ENCODE measurements around the gene GDA.

The GDA gene

DNA sequence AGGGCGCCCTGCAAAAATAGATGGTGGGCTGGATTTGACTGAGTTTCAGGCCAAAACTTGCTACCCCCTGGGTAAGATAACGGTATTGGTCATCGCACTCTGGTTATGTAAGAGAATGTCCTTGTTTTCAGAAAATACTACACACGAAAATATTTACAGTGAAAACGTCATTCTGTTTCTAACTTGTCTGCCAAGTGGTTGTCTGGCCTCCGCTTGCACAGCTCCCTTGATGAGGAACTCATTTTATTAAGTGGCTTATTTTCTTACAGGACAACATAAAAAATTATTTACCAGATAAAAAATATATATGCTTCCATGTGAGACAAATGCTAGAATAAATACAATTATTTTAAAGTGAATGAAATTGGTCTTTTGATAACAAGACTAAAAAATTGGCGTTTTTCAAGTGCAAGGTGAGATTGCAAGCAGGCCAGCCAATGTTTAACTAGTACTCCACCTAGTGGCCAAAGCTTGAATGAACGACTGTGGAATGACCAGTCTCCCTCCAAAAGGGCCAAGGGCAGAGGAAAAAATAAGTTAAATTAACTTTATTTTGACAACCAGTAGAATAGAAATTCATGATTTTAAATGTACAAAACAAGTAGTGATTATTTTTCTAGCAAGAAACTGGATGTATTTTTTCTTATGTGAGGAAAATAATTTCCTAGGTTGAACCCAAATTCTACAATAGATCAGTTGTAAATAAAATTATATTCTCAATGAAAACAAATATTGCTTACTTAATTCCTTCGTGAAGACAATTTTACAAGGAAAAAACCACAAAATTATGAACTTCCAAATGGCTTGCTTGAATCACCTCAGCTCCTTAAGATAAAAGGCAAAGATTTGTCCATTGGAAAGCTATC, 122.6 kb downstream of the GDA start:
- no peak overlapping the region for H3K27ac ChIP-seq
- DNase-seq (ENCODE audit: low spot score), result no peak
- H3K4me3 ChIP-seq, result no peak overlapping the region
- TF ChIP-seq, protein P1, sequence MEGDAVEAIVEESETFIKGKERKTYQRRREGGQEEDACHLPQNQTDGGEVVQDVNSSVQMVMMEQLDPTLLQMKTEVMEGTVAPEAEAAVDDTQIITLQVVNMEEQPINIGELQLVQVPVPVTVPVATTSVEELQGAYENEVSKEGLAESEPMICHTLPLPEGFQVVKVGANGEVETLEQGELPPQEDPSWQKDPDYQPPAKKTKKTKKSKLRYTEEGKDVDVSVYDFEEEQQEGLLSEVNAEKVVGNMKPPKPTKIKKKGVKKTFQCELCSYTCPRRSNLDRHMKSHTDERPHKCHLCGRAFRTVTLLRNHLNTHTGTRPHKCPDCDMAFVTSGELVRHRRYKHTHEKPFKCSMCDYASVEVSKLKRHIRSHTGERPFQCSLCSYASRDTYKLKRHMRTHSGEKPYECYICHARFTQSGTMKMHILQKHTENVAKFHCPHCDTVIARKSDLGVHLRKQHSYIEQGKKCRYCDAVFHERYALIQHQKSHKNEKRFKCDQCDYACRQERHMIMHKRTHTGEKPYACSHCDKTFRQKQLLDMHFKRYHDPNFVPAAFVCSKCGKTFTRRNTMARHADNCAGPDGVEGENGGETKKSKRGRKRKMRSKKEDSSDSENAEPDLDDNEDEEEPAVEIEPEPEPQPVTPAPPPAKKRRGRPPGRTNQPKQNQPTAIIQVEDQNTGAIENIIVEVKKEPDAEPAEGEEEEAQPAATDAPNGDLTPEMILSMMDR (IDR thresholded peaks at IDR 0.05), result peak; percentile 69

DNA sequence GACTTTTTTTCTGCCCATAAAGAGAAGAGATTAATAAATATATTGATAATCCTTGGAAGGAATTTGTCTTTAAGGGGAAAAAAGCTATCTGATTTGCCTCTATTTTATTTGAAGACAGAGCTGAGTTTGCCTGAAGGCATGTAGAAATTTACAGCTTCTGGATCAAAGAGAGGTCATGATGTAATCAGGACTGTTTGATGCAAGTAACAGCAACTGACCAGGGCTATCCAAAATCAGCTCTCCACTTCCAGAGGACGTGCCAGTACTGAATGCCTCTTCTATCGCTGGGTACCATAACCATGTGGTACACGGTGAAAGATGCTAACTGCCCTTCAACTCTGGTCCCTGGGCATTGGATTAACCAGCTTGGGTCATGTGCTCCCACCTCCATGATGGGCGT, 125.2 kb downstream of the GDA start:
- TF ChIP-seq, protein P1 (IDR thresholded peaks at IDR 0.05), result no peak
- no peak for DNase-seq (ENCODE audit: low spot score)
- no peak overlapping the region for H3K27ac ChIP-seq

DNA sequence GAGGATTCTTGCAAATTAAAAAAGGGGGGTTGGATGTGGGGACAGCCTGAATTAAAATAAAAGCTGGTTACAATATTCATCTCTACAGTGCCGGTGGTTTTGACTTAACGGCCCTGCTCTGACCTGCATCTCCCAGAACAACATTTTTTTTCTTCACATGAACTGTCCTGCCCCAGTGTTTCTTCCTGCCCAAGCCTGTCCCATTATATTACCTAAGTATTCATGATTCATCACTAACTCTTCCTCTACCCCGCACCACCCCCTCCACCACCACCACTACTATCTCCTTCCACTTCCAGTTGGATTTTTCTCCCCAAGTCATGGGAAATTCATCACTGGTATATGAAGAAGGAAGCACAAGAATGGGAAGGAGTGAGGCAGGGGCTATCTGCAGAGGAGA, 125.7 kb downstream of the GDA start:
- DNase-seq (ENCODE audit: low spot score), result no peak
- TF ChIP-seq, protein P1 (IDR thresholded peaks at IDR 0.05), result no peak
- no peak overlapping the region for H3K27ac ChIP-seq
- no peak overlapping the region for H3K4me3 ChIP-seq

More for the DNA sequence above, 125.2 kb downstream of the GDA start:
- H3K4me3 ChIP-seq, result no peak overlapping the region

GRCh38 chr9:72276429-72276828, 127.2 kb downstream of the GDA start:
- H3K27ac ChIP-seq, result no peak overlapping the region
- H3K4me3 ChIP-seq, result no peak overlapping the region
- TF ChIP-seq, protein P1 (IDR thresholded peaks at IDR 0.05), result no peak
- DNase-seq (ENCODE audit: low spot score), result no peak

- no peak for DNase-seq (ENCODE audit: low spot score)
- Histone ChIP-seq H3K4me3 (no peak overlapping the region), H3K27ac (no peak overlapping the region)
- TF ChIP-seq, protein P1 (IDR thresholded peaks at IDR 0.05), result no peak
Measured at GRCh38 chr9:72278959-72279358, 129.7 kb downstream of the GDA start.

DNA sequence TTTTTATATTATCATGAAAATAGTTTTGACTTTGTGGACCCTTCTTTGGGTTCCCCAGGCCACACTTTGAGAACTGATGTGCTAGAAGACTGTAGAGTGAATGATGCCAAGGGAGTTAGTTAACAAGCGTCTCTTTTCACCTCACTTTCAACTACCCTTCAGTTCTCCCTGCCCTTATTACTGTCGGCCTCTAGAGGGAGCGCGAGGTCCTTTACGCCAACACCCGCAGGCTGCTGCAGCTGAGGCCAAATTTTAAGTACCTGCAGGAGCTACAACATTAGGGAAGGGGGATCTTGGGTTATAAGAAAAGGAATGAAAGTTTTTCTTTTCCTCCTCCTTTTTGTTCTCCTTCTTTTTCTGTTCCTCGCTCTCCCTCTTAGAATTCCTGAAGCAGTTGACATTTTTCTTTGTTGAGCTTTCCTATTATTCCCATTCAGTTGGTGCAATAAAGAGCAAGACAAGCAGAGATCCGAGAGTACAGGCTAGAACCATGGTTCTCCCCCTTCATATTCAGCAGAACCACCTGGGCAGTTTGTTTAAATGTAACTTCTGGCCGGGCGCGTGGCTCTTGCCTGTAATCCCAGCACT, 131.8 kb downstream of the GDA start:
- no peak overlapping the region for H3K4me3 ChIP-seq
- H3K27ac ChIP-seq, result no peak overlapping the region
- no peak for DNase-seq (ENCODE audit: low spot score)
- TF ChIP-seq, protein P1 (IDR thresholded peaks at IDR 0.05), result peak; percentile 92

DNA sequence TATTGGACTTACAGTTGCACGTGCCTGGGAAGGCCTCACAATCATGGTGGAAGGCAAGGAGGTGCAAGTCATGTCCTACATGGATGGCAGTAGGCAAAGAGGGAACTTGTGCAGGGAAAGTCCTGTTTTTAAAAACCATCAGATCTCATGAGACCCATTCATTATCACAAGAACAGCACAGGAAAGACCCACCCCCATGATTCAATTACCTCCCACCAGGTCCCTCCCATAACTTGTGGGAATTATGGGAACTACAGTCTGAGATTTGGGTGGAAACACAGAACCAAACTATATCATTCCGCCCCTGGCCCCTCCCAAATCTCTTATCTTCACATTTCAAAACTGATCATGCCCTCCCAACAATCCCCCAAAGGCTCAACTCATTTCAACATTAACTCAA, 140.2 kb downstream of the GDA start:
- Histone ChIP-seq H3K4me3 (no peak overlapping the region), H3K27ac (no peak overlapping the region)
- TF ChIP-seq, protein P1 (IDR thresholded peaks at IDR 0.05), result no peak
- DNase-seq (ENCODE audit: low spot score), result no peak

Data from coronary artery (tissue), 2 donors.